T-helper 9 cell (primary cell): ENCODE measurements around the gene TIMM50.

Experiments used
- DNase-seq: peaks from one replicate; pipeline ENCODE4 v3.0.0-alpha.2; 2020

The TIMM50 gene

GRCh38 chr19:39533791-39534190 lies 53.2 kb downstream of the TIMM50 start:
- DNase-seq: no peak

- DNase-seq: no peak
Measured at GRCh38 chr19:39539165-39539517, 58.5 kb downstream of the TIMM50 start.

GRCh38 chr19:39539518-39540332 lies 59.1 kb downstream of the TIMM50 start, which contains the start of gene EID2:
Gene EID2, minus strand, starts transcription at chr19:39540161. Its CDS starts 82 bp downstream, at chr19:39540079.
- DNase-seq: peak; percentile 92

- DNase-seq: no peak
Measured at GRCh38 chr19:39540333-39540673, 59.7 kb downstream of the TIMM50 start.
